Mesendoderm (in vitro differentiated cells): ENCODE results near the gene ZBBX.

ENCODE experiments used
- DNase-seq: peaks from one replicate; pipeline ENCODE4 v3.0.0; 2013
- H2AK5ac ChIP-seq: 2 replicates; pipeline ENCODE4 v1.6.1; 2013; ENCODE audit warnings: low read length, inconsistent platforms
- H2BK120ac ChIP-seq: 2 replicates; pipeline ENCODE4 v1.6.1; 2013; ENCODE audit warnings: low read depth, mild to moderate bottlenecking, low read length, moderate library complexity, mixed read lengths
- H2BK15ac ChIP-seq: replicated peaks from 2 replicates; pipeline ENCODE4 v1.6.1; 2013; ENCODE audit warnings: low read depth, mild to moderate bottlenecking, moderate library complexity
- H2BK5ac ChIP-seq: 2 replicates; pipeline ENCODE4 v1.6.1; 2013; ENCODE audit warnings: low read length, inconsistent platforms
- H3K18ac ChIP-seq: 2 replicates; pipeline ENCODE4 v1.6.1; 2013; ENCODE audit warnings: mild to moderate bottlenecking, low read length, mixed read lengths
- H3K23ac ChIP-seq: one replicate; pipeline ENCODE4 v1.6.1; 2013; ENCODE audit warnings: low read length
- H3K27ac ChIP-seq: 2 replicates; pipeline ENCODE4 v1.5.1; 2013; ENCODE audit warnings: low read depth, mild to moderate bottlenecking, inconsistent platforms, low read length, moderate library complexity
- H3K27me3 ChIP-seq: 2 replicates; pipeline ENCODE4 v1.6.1; 2013; ENCODE audit warnings: low read length, control low read depth, mild to moderate bottlenecking, inconsistent platforms; ENCODE audit not compliant: insufficient read depth, poor library complexity
- H3K36me3 ChIP-seq: 2 replicates; pipeline ENCODE4 v1.6.1; 2013; ENCODE audit warnings: low read length, inconsistent platforms; ENCODE audit not compliant: control insufficient read depth, insufficient read depth
- H3K4ac ChIP-seq: one replicate; pipeline ENCODE4 v1.6.1; 2013; ENCODE audit warnings: low read depth, mild to moderate bottlenecking, low read length, moderate library complexity
- H3K4me1 ChIP-seq: 2 replicates; pipeline ENCODE4 v1.6.1; 2013; ENCODE audit warnings: low read depth, low read length, inconsistent platforms; ENCODE audit not compliant: control insufficient read depth
- H3K4me2 ChIP-seq: 2 replicates; pipeline ENCODE4 v1.6.1; 2013; ENCODE audit warnings: low read length
- H3K4me3 ChIP-seq: 2 replicates; pipeline ENCODE4 v1.5.1; 2013; ENCODE audit warnings: mild to moderate bottlenecking, low read length
- H3K56ac ChIP-seq: one replicate; pipeline ENCODE4 v1.6.1; 2013; ENCODE audit warnings: low read length
- H3K79me1 ChIP-seq: 2 replicates; pipeline ENCODE4 v1.6.1; 2013; ENCODE audit warnings: low read length, inconsistent platforms
- H3K79me2 ChIP-seq: 2 replicates; pipeline ENCODE4 v1.6.1; 2013; ENCODE audit warnings: mild to moderate bottlenecking, low read length; ENCODE audit not compliant: control insufficient read depth, insufficient read depth
- H3K9ac ChIP-seq: 2 replicates; pipeline ENCODE4 v1.6.1; 2013; ENCODE audit warnings: low read length, inconsistent platforms
- H4K5ac ChIP-seq: one replicate; pipeline ENCODE4 v1.6.1; 2013; ENCODE audit warnings: low read length
- H4K8ac ChIP-seq: one replicate; pipeline ENCODE4 v1.6.1; 2013; ENCODE audit warnings: low read depth, mild to moderate bottlenecking, control low read depth, low read length, moderate library complexity
- WGBS: extraction: QIAGEN DNeasy Blood & Tissue Kit; methylation state at CpG from one replicate; pipeline ENCODE4 v1.1.7; 2013; ENCODE audit warnings: low lambda C conversion rate, missing lambda C conversion rate; ENCODE audit not compliant: insufficient coverage; ENCODE audit errors: extremely low coverage; 5-methylcytosine and 5-hydroxymethylcytosine counted together

ZBBX gene

GRCh38 chr3:167305340-167305890, 74.7 kb downstream of the ZBBX start:
- no peak overlapping the region for H3K18ac ChIP-seq
- no peak overlapping the region for H2BK5ac ChIP-seq
- no peaks in the 10 kb centered on the region for H3K79me1 ChIP-seq
- no peak overlapping the region for H3K4me2 ChIP-seq
- H2BK120ac ChIP-seq, result no peak overlapping the region
- WGBS, result no CpG with 5 or more reads among the region's 1 CpG
- H3K4me3 ChIP-seq, result no peak overlapping the region
- no peaks in the 10 kb centered on the region for H3K4me1 ChIP-seq
- DNase-seq, result no peak
- H3K9ac ChIP-seq, result no peak overlapping the region
- H2BK15ac ChIP-seq, result no peak overlapping the region
- H3K79me2 ChIP-seq, result no peaks in the 10 kb centered on the region
- H3K56ac ChIP-seq, result no peak overlapping the region
- H2AK5ac ChIP-seq, result no peak overlapping the region
- no peaks in the 10 kb centered on the region for H3K36me3 ChIP-seq
- H4K5ac ChIP-seq, result no peak overlapping the region
- no peak overlapping the region for H3K4ac ChIP-seq
- no peaks in the 10 kb centered on the region for H3K27me3 ChIP-seq
- no peak overlapping the region for H3K23ac ChIP-seq
- H4K8ac ChIP-seq, result no peak overlapping the region
- no peak overlapping the region for H3K27ac ChIP-seq

GRCh38 chr3:167304077-167304476, 76.0 kb downstream of the ZBBX start:
- H4K5ac ChIP-seq, result no peak overlapping the region
- H3K27me3 ChIP-seq, result no peaks in the 10 kb centered on the region
- no peak overlapping the region for H3K4me3 ChIP-seq
- H4K8ac ChIP-seq, result no peak overlapping the region
- H3K56ac ChIP-seq, result no peak overlapping the region
- DNase-seq, result peak; percentile 17
- H3K79me1 ChIP-seq, result no peaks in the 10 kb centered on the region
- H3K4ac ChIP-seq, result no peak overlapping the region
- no peaks in the 10 kb centered on the region for H3K79me2 ChIP-seq
- H3K36me3 ChIP-seq, result no peaks in the 10 kb centered on the region
- no peak overlapping the region for H2BK120ac ChIP-seq
- no peak overlapping the region for H3K18ac ChIP-seq
- H3K4me1 ChIP-seq, result no peaks in the 10 kb centered on the region
- H3K27ac ChIP-seq, result no peak overlapping the region
- H2BK5ac ChIP-seq, result no peak overlapping the region
- H3K23ac ChIP-seq, result no peak overlapping the region
- H2BK15ac ChIP-seq, result no peak overlapping the region
- no peak overlapping the region for H2AK5ac ChIP-seq
- H3K9ac ChIP-seq, result no peak overlapping the region
- no peak overlapping the region for H3K4me2 ChIP-seq
- WGBS, result no CpG with 5 or more reads among the region's 3 CpGs

- Histone ChIP-seq H3K79me1 (no peaks in the 10 kb centered on the region), H3K23ac (no peak overlapping the region), H3K79me2 (no peaks in the 10 kb centered on the region), H2BK120ac (no peak overlapping the region), H4K8ac (no peak overlapping the region), H3K4me1 (no peaks in the 10 kb centered on the region), H4K5ac (no peak overlapping the region), H3K4me2 (no peak overlapping the region), H3K27ac (no peak overlapping the region), H3K27me3 (no peaks in the 10 kb centered on the region), H3K9ac (no peak overlapping the region), H3K56ac (no peak overlapping the region), H2BK5ac (no peak overlapping the region), H2AK5ac (no peak overlapping the region), H3K18ac (no peak overlapping the region), H3K4me3 (no peak overlapping the region), H3K36me3 (no peaks in the 10 kb centered on the region), H2BK15ac (no peak overlapping the region), H3K4ac (no peak overlapping the region)
- WGBS, result no CpG with 5 or more reads among the region's 2 CpGs
- no peak for DNase-seq
Observed at GRCh38 chr3:167302678-167303077, 77.4 kb downstream of the ZBBX start.

- DNase-seq, result no peak
- H4K8ac ChIP-seq, result no peak overlapping the region
- no peak overlapping the region for H3K9ac ChIP-seq
- no peak overlapping the region for H3K56ac ChIP-seq
- no peak overlapping the region for H3K4ac ChIP-seq
- H3K18ac ChIP-seq, result no peak overlapping the region
- no peak overlapping the region for H2AK5ac ChIP-seq
- no peaks in the 10 kb centered on the region for H3K36me3 ChIP-seq
- H3K4me1 ChIP-seq, result no peaks in the 10 kb centered on the region
- H2BK5ac ChIP-seq, result no peak overlapping the region
- H3K27ac ChIP-seq, result no peak overlapping the region
- H2BK120ac ChIP-seq, result no peak overlapping the region
- H2BK15ac ChIP-seq, result no peak overlapping the region
- no peak overlapping the region for H3K4me2 ChIP-seq
- no peaks in the 10 kb centered on the region for H3K79me2 ChIP-seq
- H3K79me1 ChIP-seq, result no peaks in the 10 kb centered on the region
- no peak overlapping the region for H3K4me3 ChIP-seq
- no peak overlapping the region for H3K23ac ChIP-seq
- no peak overlapping the region for H4K5ac ChIP-seq
- no peaks in the 10 kb centered on the region for H3K27me3 ChIP-seq
Observed at GRCh38 chr3:167300207-167300606, 79.9 kb downstream of the ZBBX start.

GRCh38 chr3:167289435-167289834, 90.7 kb downstream of the ZBBX start:
- Histone ChIP-seq H3K79me1 (no peaks in the 10 kb centered on the region), H3K4me1 (no peaks in the 10 kb centered on the region), H3K27me3 (no peaks in the 10 kb centered on the region), H4K8ac (no peak overlapping the region), H3K4me3 (no peak overlapping the region), H3K27ac (no peak overlapping the region), H2AK5ac (no peak overlapping the region), H3K79me2 (no peaks in the 10 kb centered on the region), H3K9ac (no peak overlapping the region), H2BK15ac (no peak overlapping the region), H3K4ac (no peak overlapping the region), H2BK120ac (no peak overlapping the region), H3K4me2 (no peak overlapping the region), H3K23ac (no peak overlapping the region), H3K36me3 (no peaks in the 10 kb centered on the region), H4K5ac (no peak overlapping the region), H2BK5ac (no peak overlapping the region), H3K18ac (no peak overlapping the region), H3K56ac (no peak overlapping the region)
- no peak for DNase-seq
- no CpG with 5 or more reads among the region's 8 CpGs for WGBS

- Histone ChIP-seq H3K79me1 (no peaks in the 10 kb centered on the region), H3K27me3 (no peaks in the 10 kb centered on the region), H3K56ac (no peak overlapping the region), H2AK5ac (no peak overlapping the region), H3K27ac (no peak overlapping the region), H3K36me3 (no peaks in the 10 kb centered on the region), H2BK15ac (no peak overlapping the region), H3K4me3 (no peak overlapping the region), H4K5ac (no peak overlapping the region), H3K4me1 (no peaks in the 10 kb centered on the region), H3K4me2 (no peak overlapping the region), H3K9ac (no peak overlapping the region), H2BK120ac (no peak overlapping the region), H3K4ac (no peak overlapping the region), H3K18ac (no peak overlapping the region), H2BK5ac (no peak overlapping the region), H4K8ac (no peak overlapping the region), H3K23ac (no peak overlapping the region), H3K79me2 (no peaks in the 10 kb centered on the region)
- DNase-seq, result no peak
Observed at GRCh38 chr3:167288737-167289136, 91.4 kb downstream of the ZBBX start.
